HepG2 (cell line): ENCODE data around the gene BANP. TPM values are rescaled to one million over a fixed set of nuclear protein-coding genes. Genes with fewer than 3 reads are reported as not detected.
A peak's percentile ranks its signal among the peaks of the same experiment; 100 is the strongest.

Source experiments
- ATAC-seq: fragments of 200-7000 bp; cut with Tn5 transposase; 3 replicates; pipeline ENCODE4 v1.9.1; 2020; ENCODE audit warnings: mild to moderate bottlenecking, moderate library complexity
- BruUV-seq: library from RNA; stranded (reverse); fragments of 400-500 nt; replicated peaks from 2 replicates; lab custom pipeline; 2021; lab: Mats Ljungman, UMichigan
- CTCF ChIA-PET: fragments of 300-600 bp; formaldehyde crosslinking; extraction: SDS; loops from one replicate; lab custom pipeline; 2021; ENCODE audit warnings: low total read pairs, inconsistent platforms, low intra/inter-chr PET ratio; lab: Yijun Ruan, JAX
- POLR2A ChIA-PET: fragments of 350-600 bp; sonication (Branson Sonifier 250); formaldehyde crosslinking; loops from one replicate; lab custom pipeline; 2020; ENCODE audit warnings: antibody characterized with exemption, inconsistent platforms; lab: Yijun Ruan, JAX
- DNase-seq: peaks from one replicate; pipeline ENCODE4 v3.0.0-alpha.2; 2015; ENCODE audit warnings: low spot score
- FAIRE-seq: peaks from 3 replicates; lab custom pipeline; 2011; peaks lifted over from hg19 to GRCh38; lab: Jason Lieb, UNC
- H2AFZ ChIP-seq: one replicate; pipeline ENCODE4 v1.6.1; 2011; ENCODE audit warnings: low read length, inconsistent platforms
- H3K27ac ChIP-seq: fragments of 300-600 bp; 3 replicates; pipeline ENCODE4 v1.8.0; 2011; ENCODE audit warnings: mixed run types, mild to moderate bottlenecking, mixed read lengths, low read length, inconsistent platforms; ENCODE audit not compliant: insufficient read depth; ENCODE audit errors: extremely low read length
- H3K27me3 ChIP-seq, 2 experiments: fragments of 200-600 bp in 1 of 2; 2 replicates in 1 of 2; 3 replicates in 1 of 2; pipeline versions ENCODE4 v1.6.0 to v1.8.0; 2011; ENCODE audit warnings: low read length in 2 of 2, mild to moderate bottlenecking in 2 of 2, moderate library complexity in 2 of 2, inconsistent platforms in 1 of 2; ENCODE audit not compliant: insufficient read depth in 2 of 2, control insufficient read depth in 1 of 2
- H3K36me3 ChIP-seq, 2 experiments: fragments of 200-600 bp in 1 of 2; replicated peaks in 1 of 2; 2 replicates in 1 of 2; 3 replicates in 1 of 2; pipeline versions ENCODE4 v1.5.1 to v1.8.0; 2011; ENCODE audit warnings: low read length in 2 of 2, inconsistent platforms in 1 of 2; ENCODE audit not compliant: insufficient read depth in 2 of 2, control insufficient read depth in 1 of 2
- H3K4me1 ChIP-seq: 2 replicates; pipeline ENCODE4 v1.5.1; 2012; ENCODE audit warnings: low read length, inconsistent platforms; ENCODE audit not compliant: insufficient read depth
- H3K4me2 ChIP-seq: 2 replicates; pipeline ENCODE4 v1.6.0; 2011; ENCODE audit warnings: low read depth, low read length, inconsistent platforms
- H3K4me3 ChIP-seq, 3 experiments: fragments of 200-600 bp in 1 of 3; sonication (generic), shearing (Covaris generic) in 1 of 3; replicated peaks in 1 of 3; 2 replicates each; pipeline ENCODE4 v1.5.1; 2011 to 2016; ENCODE audit warnings: low read length in 3 of 3, inconsistent platforms in 2 of 3, low read depth in 2 of 3, mild to moderate bottlenecking in 2 of 3, control low read depth in 1 of 3, mixed read lengths in 1 of 3; ENCODE audit not compliant: insufficient read depth in 1 of 3
- H3K79me2 ChIP-seq: one replicate; pipeline ENCODE4 v1.6.1; 2011; ENCODE audit warnings: low read length, inconsistent platforms; ENCODE audit not compliant: insufficient read depth
- H3K9ac ChIP-seq: 2 replicates; pipeline ENCODE4 v1.6.0; 2011; ENCODE audit warnings: mild to moderate bottlenecking, low read depth, low read length, inconsistent platforms; ENCODE audit not compliant: insufficient read depth
- H3K9me3 ChIP-seq: 2 replicates; pipeline ENCODE4 v1.5.1; 2012; ENCODE audit warnings: mild to moderate bottlenecking, low read length
- H4K20me1 ChIP-seq: 2 replicates; pipeline ENCODE4 v1.6.0; 2011; ENCODE audit warnings: inconsistent platforms, mild to moderate bottlenecking, low read length, moderate library complexity; ENCODE audit not compliant: insufficient read depth
- CC2D1A ChIP-seq: sonication (generic); formaldehyde crosslinking; IDR thresholded peaks from 2 replicates; pipeline ENCODE4 v1.8.1; 2023; ENCODE audit warnings: mild to moderate bottlenecking, missing genetic modification reagents
- HNRNPL ChIP-seq: fragments of 200-400 bp; formaldehyde crosslinking; IDR thresholded peaks from 2 replicates; pipeline ENCODE4 v1.6.1; 2017; ENCODE audit warnings: mild to moderate bottlenecking, low read depth, low read length
- IKZF1 ChIP-seq: fragments of 450-650 bp; IDR thresholded peaks from 2 replicates; pipeline ENCODE4 v1.7.1; 2016
- KDM1A ChIP-seq: IDR thresholded peaks from 2 replicates; pipeline ENCODE4 v1.6.1; 2016; ENCODE audit warnings: missing compliant biosample characterization
- PAXIP1 ChIP-seq: sonication (generic); formaldehyde crosslinking; conservative IDR thresholded peaks from 2 replicates; pipeline ENCODE4 v1.4.0; 2020; ENCODE audit warnings: mild to moderate bottlenecking, missing genetic modification reagents, moderate library complexity
- PHF8 ChIP-seq: sonication (generic); formaldehyde crosslinking; IDR thresholded peaks from 2 replicates; pipeline ENCODE4 v1.5.0; 2020; ENCODE audit warnings: missing genetic modification reagents
- RXRB ChIP-seq: IDR thresholded peaks from 2 replicates; pipeline ENCODE4 v1.6.1; 2016; ENCODE audit warnings: borderline replicate concordance, missing genetic modification reagents, missing compliant biosample characterization
- ZMAT3 ChIP-seq: sonication (generic); formaldehyde crosslinking; conservative IDR thresholded peaks from 2 replicates; pipeline ENCODE4 v1.7.0; 2021; ENCODE audit warnings: missing genetic modification reagents
- ZNF138 ChIP-seq: sonication (generic); formaldehyde crosslinking; IDR thresholded peaks from 2 replicates; pipeline ENCODE4 v1.5.0; 2020; ENCODE audit warnings: mild to moderate bottlenecking, low read depth, missing genetic modification reagents
- ZNF264 ChIP-seq: sonication (generic); formaldehyde crosslinking; IDR thresholded peaks from 2 replicates; pipeline ENCODE4 v1.4.0; 2020; ENCODE audit warnings: missing genetic modification reagents
- ZNF343 ChIP-seq: sonication (generic); formaldehyde crosslinking; IDR thresholded peaks from 2 replicates; pipeline ENCODE4 v1.4.0; 2020; ENCODE audit warnings: mild to moderate bottlenecking, missing genetic modification reagents
- ZNF563 ChIP-seq: sonication (generic); formaldehyde crosslinking; IDR thresholded peaks from 2 replicates; pipeline ENCODE4 v1.8.0; 2022; ENCODE audit warnings: mild to moderate bottlenecking, moderate library complexity, missing genetic modification reagents
- ZNF607 ChIP-seq: sonication (generic); formaldehyde crosslinking; IDR thresholded peaks from 2 replicates; pipeline ENCODE4 v1.5.1; 2020; ENCODE audit warnings: missing genetic modification reagents, mild to moderate bottlenecking, borderline replicate concordance
- ZNF652 ChIP-seq: IDR thresholded peaks from 2 replicates; pipeline ENCODE4 v1.6.1; 2016; ENCODE audit warnings: low read depth, borderline replicate concordance
- ZNF674 ChIP-seq: sonication (generic); formaldehyde crosslinking; IDR thresholded peaks from 2 replicates; pipeline ENCODE4 v1.5.0; 2020; ENCODE audit warnings: low read depth, mild to moderate bottlenecking, missing genetic modification reagents
- ZNF75D ChIP-seq: sonication (generic); formaldehyde crosslinking; IDR thresholded peaks from 2 replicates; pipeline ENCODE4 v1.8.1; 2023; ENCODE audit warnings: missing genetic modification reagents, mild to moderate bottlenecking, borderline replicate concordance
- ZNF839 ChIP-seq: sonication (generic); formaldehyde crosslinking; IDR thresholded peaks from 2 replicates; pipeline ENCODE4 v1.4.0; 2020; ENCODE audit warnings: missing genetic modification reagents, mild to moderate bottlenecking, borderline replicate concordance
- WGBS: methylation state at CpG from one replicate; pipeline ENCODE4 v1.1.6; 2017; ENCODE audit warnings: low lambda C conversion rate; 5-methylcytosine and 5-hydroxymethylcytosine counted together
- in situ Hi-C: cut with HindIII; loops from 2 replicates; pipeline ENCODE4 v1.10.0; 2017; ENCODE audit warnings: low pct_unique_long_range_greater_than_20kb; ENCODE audit not compliant: extremely low pct_ligation_motif_present
- intact Hi-C: fragments of 100-400 bp; cut with micrococcal nuclease; formaldehyde crosslinking; loops from one replicate; pipeline ENCODE4 v1.10.0; 2022; ENCODE audit not compliant: unreplicated experiment
- polyA plus RNA-seq, 8 experiments: library from polyadenylated mRNA; depleted of rRNA in 3 of 8; stranded (reverse) in 7 of 8; unstranded in 1 of 8; fragments of >200 nt; fragmentation: Illumina TruSeq in 4 of 8; extraction: Trizol in 4 of 8; gene quantifications; 2 replicates each; pipeline versions ENCODE4 v1.2.1 to v1.2.3, GENCODE V29; 2011 to 2016; ENCODE audit warnings: low read depth in 4 of 8, missing spikeins in 1 of 8, mixed read lengths in 1 of 8; ENCODE audit not compliant: insufficient read depth in 1 of 8
- total RNA-seq, 5 experiments: library from RNA; depleted of rRNA; stranded (reverse); fragments of >200 nt; fragmentation: Illumina TruSeq; extraction: Trizol; gene quantifications; 2 replicates each; pipeline ENCODE4 v1.2.3, GENCODE V29; 2016; ENCODE audit warnings: low read depth in 1 of 5

The BANP gene
- total and polyA plus RNA-seq, 2 of the 13 experiments (the other 11 are each of a cell fraction or from before 2014, with no cell fraction given): 20.2 to 23.8 TPM

- Histone ChIP-seq H3K79me2 (no peaks in the 10 kb centered on the region), H3K27me3 (no peaks in the 10 kb centered on the region), H4K20me1 (no peaks in the 10 kb centered on the region), H3K9me3 (no peaks in the 10 kb centered on the region), H3K36me3 (peaks cover 3 to 14% of the 10 kb centered on the region in 2 experiments; a peak in 4 of 5 replicates), H2AFZ (no peak overlapping the region), H3K9ac (no peak overlapping the region), H3K4me2 (no peak overlapping the region), H3K27ac (no peak overlapping the region)
- DNase-seq: no peak
- BruUV-seq: no TSS peak
- WGBS: 96% methylated on average over 25 of the region's 32 CpGs
- CTCF ChIA-PET: no interaction called here
- POLR2A ChIA-PET: no interaction called here
- intact Hi-C loops: no loop called here
- in situ Hi-C loops: no loop called here
- FAIRE-seq: no peak
- ATAC-seq: no peak
- TF ChIP-seq ZNF563 (no peak), HNRNPL (0 out of 2 replicates have a peak, but pooled peaks have one; percentile 63)
- TF ChIP-seq, all 625 proteins: peak for 1
- Histone ChIP-seq H3K4me1 (peaks cover 19% of the 10 kb centered on the region), H3K4me3 (no peak overlapping the region)
Observed at GRCh38 chr16:88014954-88015805, 63.9 kb downstream of the BANP start.

DNA sequence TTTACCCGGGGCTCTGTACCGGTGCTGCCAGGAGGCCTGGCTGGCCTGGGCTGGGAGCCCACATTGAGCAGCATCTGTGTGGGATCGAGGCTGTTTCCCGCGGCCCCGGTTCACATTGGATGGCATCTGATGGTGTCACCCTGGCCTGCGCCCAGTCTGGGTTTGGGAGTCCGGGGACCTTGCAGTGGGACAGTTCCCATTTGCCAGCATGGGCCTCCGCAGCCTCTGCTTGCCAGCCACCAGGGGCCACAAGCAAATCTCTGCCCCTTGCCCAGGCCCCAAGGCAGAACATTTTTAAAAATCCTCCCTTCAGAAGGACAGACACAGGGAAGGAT, 64.5 kb downstream of the BANP start:
- no peak overlapping the region for H3K9ac ChIP-seq
- POLR2A ChIA-PET: no interaction called here
- 98% methylated on average over 8 of the region's 9 CpGs for WGBS
- H4K20me1 ChIP-seq: no peaks in the 10 kb centered on the region
- intact Hi-C loops (no loop called here), in situ Hi-C loops (no loop called here)
- H3K4me2 ChIP-seq: no peak overlapping the region
- ATAC-seq: no peak
- H3K27ac ChIP-seq: no peak overlapping the region
- BruUV-seq: no TSS peak
- no peaks in the 10 kb centered on the region for H3K9me3 ChIP-seq
- H3K4me3 ChIP-seq: no peak overlapping the region
- peaks cover 19% of the 10 kb centered on the region for H3K4me1 ChIP-seq
- no peak for FAIRE-seq
- CTCF ChIA-PET: no interaction called here
- peaks cover 3 to 9% of the 10 kb centered on the region in 2 experiments; a peak in 4 of 5 replicates for H3K36me3 ChIP-seq
- no peak overlapping the region for H2AFZ ChIP-seq
- H3K27me3 ChIP-seq: no peaks in the 10 kb centered on the region
- no peak for DNase-seq
- no peaks in the 10 kb centered on the region for H3K79me2 ChIP-seq
- TF ChIP-seq RXRB (CRISPR knock-in tag) (no peak), ZNF607 (no peak), PAXIP1 (CRISPR knock-in tag) (no peak), ZNF674 (CRISPR knock-in tag) (no peak), KDM1A (no peak), ZNF839 (CRISPR knock-in tag) (no peak), ZNF138 (CRISPR knock-in tag) (no peak), ZNF264 (CRISPR knock-in tag) (no peak), ZMAT3 (CRISPR knock-in tag) (no peak), PHF8 (CRISPR knock-in tag) (no peak), CC2D1A (CRISPR knock-in tag) (no peak), ZNF652 (CRISPR knock-in tag) (no peak), IKZF1 (no peak), ZNF343 (CRISPR knock-in tag) (no peak), ZNF75D (CRISPR knock-in tag) (no peak)
